Heart left ventricle (tissue), 16 donors: ENCODE data around the gene BRIP1. TPM values are rescaled to one million over a fixed set of nuclear protein-coding genes. Genes with fewer than 3 reads are reported as not detected.

Experiments
- ATAC-seq, 4 donors: fragments of 200-7000 bp; cut with Tn5 transposase; one replicate each; pipeline ENCODE4 v1.9.1; 2020 to 2022; ENCODE audit warnings: moderate library complexity in 4 of 4, mild to moderate bottlenecking in 3 of 4, moderate number of reproducible peaks in 1 of 4
- DNase-seq, 5 donors: peaks; one replicate each; pipeline ENCODE4 v3.0.0-alpha.2; 2020
- H3K27ac ChIP-seq, 12 donors: fragments of 200-600 bp; sonication (generic) in 4 of 12; one replicate each; pipeline versions ENCODE4 v1.5.0 to v1.8.0; 2016 to 2022; ENCODE audit warnings: mild to moderate bottlenecking in 2 of 12
- H3K27me3 ChIP-seq, 9 donors: fragments of 200-600 bp; sonication (generic) in 2 of 9; one replicate each; pipeline versions ENCODE4 v1.5.1 to v1.8.0; 2016 to 2022; ENCODE audit warnings: mild to moderate bottlenecking in 3 of 9
- H3K36me3 ChIP-seq, 9 donors: fragments of 200-600 bp; sonication (generic) in 2 of 9; one replicate each; pipeline versions ENCODE4 v1.5.0 to v1.8.0; 2018 to 2022; ENCODE audit warnings: mild to moderate bottlenecking in 2 of 9
- H3K4me1 ChIP-seq, 12 donors: fragments of 200-600 bp; sonication (generic) in 4 of 12; one replicate each; pipeline versions ENCODE4 v1.5.0 to v1.8.0; 2016 to 2022; ENCODE audit warnings: mild to moderate bottlenecking in 3 of 12
- H3K4me3 ChIP-seq, 12 donors: fragments of 200-600 bp; sonication (generic) in 4 of 12; one replicate each; pipeline versions ENCODE4 v1.5.0 to v1.8.0; 2017 to 2022; ENCODE audit warnings: mild to moderate bottlenecking in 9 of 12, moderate library complexity in 4 of 12
- H3K9me3 ChIP-seq, 12 donors: fragments of 200-600 bp; sonication (generic) in 4 of 12; one replicate each; pipeline versions ENCODE4 v1.5.0 to v1.8.0; 2016 to 2022; ENCODE audit warnings: mild to moderate bottlenecking in 1 of 12
- CTCF ChIP-seq, 12 donors: fragments of 200-600 bp; sonication (generic) in 4 of 12; IDR thresholded peaks; one replicate each; pipeline versions ENCODE4 v1.5.0 to v1.8.0; 2018 to 2022; ENCODE audit warnings: antibody characterized with exemption in 12 of 12, mild to moderate bottlenecking in 5 of 12
- POLR2A ChIP-seq, 2 donors: fragments of 450-650 bp; IDR thresholded peaks; one replicate each; pipeline ENCODE4 v1.6.1; 2017; ENCODE audit warnings: antibody characterized with exemption in 2 of 2, mild to moderate bottlenecking in 2 of 2, moderate library complexity in 2 of 2
- WGBS, 4 donors: extraction: QIAGEN DNeasy Blood & Tissue Kit in 2 of 4; methylation state at CpG; one replicate each; pipeline versions ENCODE4 v1.1.5 to v1.1.7; 2013 to 2018; 5-methylcytosine and 5-hydroxymethylcytosine counted together
- intact Hi-C, 10 donors: fragments of 100-400 bp; cut with DNase I; formaldehyde crosslinking; loops; one replicate each; pipeline versions ENCODE4 v1.11.1 to v1.14.2; 2022
- polyA plus RNA-seq, 2 donors: library from polyadenylated mRNA; stranded (reverse); fragments of 200-250 nt; gene quantifications; one replicate each; pipeline ENCODE4 v1.2.3, GENCODE V29; 2013
- total RNA-seq, 9 donors: library from RNA; depleted of rRNA in 2 of 9; stranded (reverse); fragments of >200 nt in 2 of 9; fragmentation: NEBNext Ultra II Directional in 3 of 9; extraction: Animal tissue kit (Norgen Biotek cat#: 25700) in 3 of 9; gene quantifications; one replicate each; pipeline versions ENCODE4 v1.1.0 to v1.2.4, GENCODE V29; 2016 to 2023
- donor health status: ischemic (EF 13 %, LVEDD 7.1; RV severe dilation, severe dysfunction).
- donor health status: healthy with polysubstance abuse.
- donor health status: DM: no; HTN: yes; CAD: no.
- donor health status: DM: no; HTN: no; CAD: no.
- donor health status: ischemic (EF 25% LVEDD 6.9; RV normal size, moderate dysfunction).
- donor health status: ischemic (EF 25% LVEDD 5.7; RV mildly dilated, moderate dysfunction).
- donor health status: healthy.
- donor health status: DM: yes; HTN: yes; CAD: no.
- donor health status: ischemic (EF 35%, LVEDD 5.7; RV mildly dilated, moderate dysfunction).
- donor health status: nonischemic (EF 11% LVEDD 7.7; RV severe dilation, severe dysfunction).
- donor health status: DM: yes; HTN: yes; CAD: no.
- donor health status: PGD.
- donor health status: ischemic (EF 29% LVEDD 5.4; RV normal size, mild dysfunction).
- donor health status: nonischemic (EF 23%, LVEDD 6.1; RV moderate dilation, normal function).

Gene BRIP1
- total and polyA plus RNA-seq, 11 donors: 0.04 to 2.2 (median 0.12) TPM; not detected in 3

GRCh38 chr17:61650749-61651148, 212.6 kb downstream of the BRIP1 start:
- DNase-seq: no peak
- H3K4me3 ChIP-seq: no peak overlapping the region
- H3K4me1 ChIP-seq: no peaks in the 10 kb centered on the region
- intact Hi-C loops: no loop called here
- no peak overlapping the region for H3K27ac ChIP-seq
- no peak for TF ChIP-seq CTCF (IDR thresholded peaks at IDR 0.05)
- no peak for TF ChIP-seq POLR2A (IDR thresholded peaks at IDR 0.05)
- no peaks in the 10 kb centered on the region for H3K27me3 ChIP-seq
- no peaks in the 10 kb centered on the region for H3K36me3 ChIP-seq
- H3K9me3 ChIP-seq: peaks cover 0 to 41% (median 14%) of the 10 kb centered on the region in 12 donors
- ATAC-seq: no peak
- 84 to 96% (median 88%) methylated on average over 2 of the region's 2 CpGs for WGBS, 4 donors

DNA sequence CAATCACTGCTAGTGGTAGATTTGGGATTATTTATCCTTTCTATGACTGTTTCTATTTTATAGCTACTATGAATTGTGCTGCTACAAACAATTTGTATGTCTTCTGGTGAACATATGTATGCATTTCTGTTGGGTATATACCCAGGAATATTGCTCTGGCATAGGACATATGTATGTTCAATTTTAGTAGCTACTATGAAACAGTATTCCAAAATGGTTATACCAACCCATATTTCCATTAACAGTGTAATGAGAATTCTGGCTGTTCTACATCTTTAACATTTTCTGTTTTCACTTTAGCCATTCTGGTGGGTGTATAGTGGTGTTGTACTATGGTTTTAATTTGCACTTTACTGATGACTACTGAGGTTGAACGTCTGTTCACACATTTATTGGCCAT, 214.7 kb downstream of the BRIP1 start:
- Histone ChIP-seq H3K4me3 (no peak overlapping the region), H3K27ac (no peak overlapping the region), H3K9me3 (peaks cover 0 to 36% (median 14%) of the 10 kb centered on the region in 12 donors), H3K4me1 (no peaks in the 10 kb centered on the region), H3K27me3 (peaks cover 0 to 3% (median 0%) of the 10 kb centered on the region in 9 donors), H3K36me3 (no peaks in the 10 kb centered on the region)
- intact Hi-C loops: no loop called here
- TF ChIP-seq POLR2A (IDR thresholded peaks at IDR 0.05): no peak
- TF ChIP-seq CTCF (IDR thresholded peaks at IDR 0.05): no peak
- DNase-seq (no peak), ATAC-seq (no peak)
- WGBS, 4 donors: 52 to 64% (median 60%) methylated on average over 1 of the region's 1 CpG

GRCh38 chr17:61647047-61647446, 216.3 kb downstream of the BRIP1 start:
- no peak for ATAC-seq
- intact Hi-C loops: no loop called here
- WGBS, 4 donors: 75 to 85% (median 82%) methylated on average over 2 of the region's 2 CpGs
- no peak overlapping the region for H3K4me3 ChIP-seq
- H3K4me1 ChIP-seq: no peaks in the 10 kb centered on the region
- H3K9me3 ChIP-seq: peaks cover 0 to 24% (median 11%) of the 10 kb centered on the region in 12 donors
- H3K36me3 ChIP-seq: no peaks in the 10 kb centered on the region
- TF ChIP-seq POLR2A (IDR thresholded peaks at IDR 0.05): no peak
- TF ChIP-seq CTCF (IDR thresholded peaks at IDR 0.05): no peak
- peaks cover 0 to 3% (median 0%) of the 10 kb centered on the region in 9 donors for H3K27me3 ChIP-seq
- no peak overlapping the region for H3K27ac ChIP-seq
- DNase-seq: no peak

GRCh38 chr17:61646482-61646881, 216.8 kb downstream of the BRIP1 start:
- Histone ChIP-seq H3K36me3 (no peaks in the 10 kb centered on the region), H3K27ac (no peak overlapping the region), H3K4me3 (no peak overlapping the region), H3K4me1 (no peaks in the 10 kb centered on the region), H3K9me3 (peaks cover 0 to 22% (median 9%) of the 10 kb centered on the region in 12 donors), H3K27me3 (peaks cover 0 to 3% (median 0%) of the 10 kb centered on the region in 9 donors)
- TF ChIP-seq POLR2A (IDR thresholded peaks at IDR 0.05): no peak
- TF ChIP-seq CTCF (IDR thresholded peaks at IDR 0.05): no peak
- DNase-seq: no peak
- intact Hi-C loops: no loop called here
- no peak for ATAC-seq
